IPS-18c (cell line): Measurements from ENCODE around the gene SLC43A3.

ENCODE experiments used
- H3K4me3 ChIP-seq: 2 replicates; pipeline ENCODE4 v1.7.0; 2013; ENCODE audit warnings: low read depth, mild to moderate bottlenecking, low read length, moderate library complexity; ENCODE audit not compliant: insufficient read depth
- H3K9me3 ChIP-seq: one replicate; pipeline ENCODE4 v1.6.1; 2013; ENCODE audit warnings: mild to moderate bottlenecking, low read length, moderate library complexity; ENCODE audit not compliant: control insufficient read depth, insufficient read depth

SLC43A3 gene

DNA sequence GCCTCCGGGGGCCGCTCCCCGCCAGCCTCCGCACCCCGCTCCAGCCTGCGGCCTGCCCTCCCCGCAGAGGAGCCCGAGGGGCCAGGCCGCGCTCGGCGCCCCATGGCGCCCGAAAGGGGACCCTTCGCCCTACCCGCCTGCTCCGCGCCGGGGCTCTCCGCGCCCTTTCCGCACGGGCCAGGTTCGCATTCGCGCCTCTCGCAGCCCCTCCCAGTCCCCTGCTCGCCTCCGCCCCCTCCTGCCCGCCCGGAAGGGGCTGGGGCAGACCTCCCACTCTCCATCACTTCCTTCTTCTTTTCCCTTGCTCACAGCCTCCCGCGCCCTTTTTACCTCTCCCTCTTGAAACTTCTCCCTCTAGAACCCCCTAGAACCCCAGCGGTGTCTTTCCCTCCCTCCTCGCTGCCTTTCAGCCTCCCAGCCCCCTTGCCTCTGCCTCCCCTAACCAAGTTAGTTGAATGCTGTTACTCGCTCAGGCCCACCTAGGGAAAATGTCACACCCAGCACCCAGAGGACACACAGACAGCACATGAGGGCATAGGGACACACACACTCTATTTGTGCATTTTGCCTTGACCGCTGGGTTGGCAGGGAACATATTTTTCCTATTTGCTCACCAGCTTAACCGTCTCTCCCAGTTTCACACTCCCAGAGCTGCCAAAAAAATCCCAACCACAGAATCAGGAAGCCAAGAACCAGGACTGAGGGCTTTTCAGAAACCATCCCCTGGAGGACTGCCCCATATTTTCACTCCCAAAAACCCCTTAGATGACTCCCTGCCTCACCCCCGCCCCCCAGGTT, at the start of gene SLC43A3:
TSS of gene SLC43A3 (minus strand) at position 193 of the 798 bp plus-strand sequence. CDS start 949 bp downstream, outside the sequence.
- H3K9me3 ChIP-seq, result peaks cover 2% of the 10 kb centered on the region
- peak within 1 kb of the TSS; percentile 68 for H3K4me3 ChIP-seq

DNA sequence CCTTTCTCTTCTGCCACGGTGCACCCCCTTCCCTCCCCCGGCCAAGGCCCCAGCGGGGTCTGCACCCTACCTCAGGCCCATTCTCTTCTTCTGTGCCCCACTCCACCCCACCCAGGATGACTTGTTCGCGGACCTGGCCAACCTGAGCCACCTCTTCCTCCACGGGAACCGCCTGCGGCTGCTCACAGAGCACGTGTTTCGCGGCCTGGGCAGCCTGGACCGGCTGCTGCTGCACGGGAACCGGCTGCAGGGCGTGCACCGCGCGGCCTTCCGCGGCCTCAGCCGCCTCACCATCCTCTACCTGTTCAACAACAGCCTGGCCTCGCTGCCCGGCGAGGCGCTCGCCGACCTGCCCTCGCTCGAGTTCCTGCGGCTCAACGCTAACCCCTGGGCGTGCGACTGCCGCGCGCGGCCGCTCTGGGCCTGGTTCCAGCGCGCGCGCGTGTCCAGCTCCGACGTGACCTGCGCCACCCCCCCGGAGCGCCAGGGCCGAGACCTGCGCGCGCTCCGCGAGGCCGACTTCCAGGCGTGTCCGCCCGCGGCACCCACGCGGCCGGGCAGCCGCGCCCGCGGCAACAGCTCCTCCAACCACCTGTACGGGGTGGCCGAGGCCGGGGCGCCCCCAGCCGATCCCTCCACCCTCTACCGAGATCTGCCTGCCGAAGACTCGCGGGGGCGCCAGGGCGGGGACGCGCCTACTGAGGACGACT, 49.3 kb upstream of the SLC43A3 start:
- Histone ChIP-seq H3K4me3 (peak overlapping the region; percentile 53), H3K9me3 (no peaks in the 10 kb centered on the region)

DNA sequence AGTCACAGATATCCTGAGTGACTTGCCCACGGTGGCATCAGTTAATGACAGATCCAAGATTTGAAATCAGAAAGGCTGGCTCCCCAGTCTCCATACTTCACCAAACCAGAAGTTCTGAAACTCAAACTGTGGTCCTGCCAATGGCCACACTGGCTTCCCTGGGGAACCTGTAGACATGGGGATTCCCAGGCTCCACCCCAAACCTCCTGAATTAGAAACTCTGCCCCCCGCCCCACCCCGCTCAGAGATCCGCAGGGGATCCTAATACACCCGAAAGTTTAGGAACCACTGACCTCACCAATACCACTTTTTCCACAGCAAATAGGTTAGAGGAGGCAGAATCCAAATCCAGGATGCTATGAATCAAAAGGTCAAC, 48.7 kb upstream of the SLC43A3 start:
- Histone ChIP-seq H3K4me3 (no peak overlapping the region; the same call in 1 of the 2 replicates), H3K9me3 (no peaks in the 10 kb centered on the region)

DNA sequence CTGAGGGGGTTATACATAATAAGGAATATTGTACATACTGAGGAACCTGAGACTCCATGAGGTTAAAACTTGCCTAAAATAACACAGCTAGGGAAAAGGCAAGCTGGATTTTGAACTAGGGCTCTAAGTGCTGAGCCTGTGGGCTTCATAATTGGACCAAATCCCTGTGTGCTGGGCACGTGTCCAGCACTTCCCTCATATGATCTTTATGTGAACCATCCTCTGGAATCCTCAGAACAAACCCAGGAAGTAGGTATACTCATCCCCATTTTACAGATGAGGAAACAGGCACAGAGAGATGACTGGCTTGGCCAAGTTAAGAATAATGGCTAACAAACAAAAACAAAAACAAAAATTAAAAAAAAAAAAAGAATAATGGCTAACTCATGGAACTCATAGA, 48.3 kb upstream of the SLC43A3 start:
- Histone ChIP-seq H3K9me3 (no peaks in the 10 kb centered on the region), H3K4me3 (no peak overlapping the region)

DNA sequence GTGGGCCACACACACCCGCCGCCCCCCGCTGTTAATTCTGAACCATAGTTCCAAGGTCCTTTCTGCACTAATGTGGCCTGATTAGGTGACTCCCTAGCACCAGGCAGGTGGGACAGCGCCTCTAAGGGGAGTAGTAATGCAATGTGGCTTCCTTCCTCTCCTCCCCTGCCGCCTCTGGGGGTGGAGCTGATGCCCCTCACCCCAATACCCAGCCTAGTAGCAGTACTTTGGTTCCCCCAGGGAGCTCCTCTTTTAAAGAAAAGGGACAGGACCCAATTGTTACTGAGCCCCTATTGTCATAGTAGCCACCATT, 47.8 kb upstream of the SLC43A3 start:
- no peak overlapping the region for H3K4me3 ChIP-seq
- no peaks in the 10 kb centered on the region for H3K9me3 ChIP-seq

DNA sequence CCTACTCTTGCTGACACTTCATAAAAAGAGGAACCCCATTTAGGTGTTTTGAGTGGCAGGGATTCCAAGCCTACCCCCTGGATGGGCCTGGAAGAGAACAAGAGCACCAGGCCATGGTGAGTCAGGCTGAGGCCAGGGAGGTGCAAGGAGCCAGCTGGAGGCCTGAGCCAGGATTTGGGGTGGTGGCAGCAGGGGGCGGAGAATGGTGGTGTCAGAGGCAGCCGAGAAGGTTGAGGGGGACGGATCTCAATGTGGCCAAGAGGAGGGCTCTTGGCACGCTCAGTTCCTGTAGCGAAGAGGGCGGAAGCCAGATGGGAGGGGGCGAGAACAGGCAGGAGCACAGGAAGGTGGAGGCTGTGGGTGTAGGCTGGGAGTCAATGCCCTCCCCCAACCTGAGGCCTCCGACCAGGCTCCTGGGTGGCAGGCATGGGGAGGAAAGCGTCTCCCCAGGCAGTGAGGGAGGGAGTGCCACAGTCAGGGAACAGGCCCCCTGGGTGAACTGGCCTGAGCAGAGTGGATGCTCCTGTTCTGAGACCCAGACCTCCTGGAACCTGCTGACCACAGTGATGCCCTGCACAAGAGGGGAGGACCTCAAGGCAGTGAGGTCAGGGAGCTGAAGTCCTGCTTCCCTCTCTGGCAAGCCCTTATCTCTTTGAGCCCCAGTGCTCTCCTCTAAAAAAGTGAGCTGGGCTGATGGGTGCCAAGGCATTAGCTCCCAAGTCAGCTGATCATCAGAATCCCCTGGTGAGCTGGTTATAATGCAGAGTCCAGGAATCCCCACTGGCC, 47.3 kb upstream of the SLC43A3 start:
- Histone ChIP-seq H3K4me3 (no peak overlapping the region), H3K9me3 (no peaks in the 10 kb centered on the region)

DNA sequence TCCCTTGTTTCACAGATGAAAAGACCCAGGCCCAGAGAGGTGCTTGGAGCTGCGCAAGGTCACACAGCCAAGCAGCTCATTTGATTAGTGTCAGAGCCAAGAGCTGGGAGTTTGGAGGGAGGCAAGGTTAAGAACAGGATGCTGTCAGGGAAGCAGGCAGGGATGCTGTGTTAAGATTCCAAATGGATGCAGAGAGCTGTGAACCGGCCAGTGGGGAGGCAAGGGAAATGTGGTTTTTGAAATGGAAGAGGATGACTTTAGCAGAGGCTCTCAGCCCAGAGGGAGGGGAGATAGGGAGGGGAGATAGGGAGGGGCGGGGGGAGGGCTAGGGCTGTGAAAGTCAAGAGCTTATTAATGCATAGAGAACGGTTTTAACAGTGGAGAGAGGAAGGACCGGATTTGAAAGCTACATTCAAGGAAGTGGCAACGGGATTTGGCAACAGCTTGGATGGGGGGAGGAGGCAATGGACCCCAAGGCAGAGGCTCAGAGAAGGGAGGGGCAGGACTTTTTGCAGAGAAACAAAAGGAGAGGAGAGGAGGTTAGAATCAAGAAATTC, 46.4 kb upstream of the SLC43A3 start:
- Histone ChIP-seq H3K9me3 (no peaks in the 10 kb centered on the region), H3K4me3 (no peak overlapping the region)

DNA sequence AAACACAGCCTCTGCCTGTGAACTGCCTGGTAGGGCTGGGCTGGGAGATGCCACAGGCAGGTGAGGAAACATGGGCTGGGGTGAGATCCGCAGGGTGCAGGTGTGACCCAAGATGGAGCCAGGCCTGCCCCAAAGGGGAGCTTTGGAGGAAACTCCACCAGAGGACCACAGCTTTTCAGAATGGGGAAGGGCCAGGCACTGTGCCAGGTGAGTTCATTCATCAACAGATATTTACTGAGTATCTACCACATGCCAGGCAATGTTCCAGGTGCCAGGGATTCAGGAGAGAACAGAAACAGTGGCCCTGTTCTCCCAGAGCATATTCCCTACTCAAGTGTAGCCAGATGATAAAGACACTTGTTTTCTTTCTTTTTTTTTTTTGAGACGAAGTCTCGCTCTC, 44.6 kb upstream of the SLC43A3 start:
- Histone ChIP-seq H3K4me3 (no peak overlapping the region), H3K9me3 (no peaks in the 10 kb centered on the region)

DNA sequence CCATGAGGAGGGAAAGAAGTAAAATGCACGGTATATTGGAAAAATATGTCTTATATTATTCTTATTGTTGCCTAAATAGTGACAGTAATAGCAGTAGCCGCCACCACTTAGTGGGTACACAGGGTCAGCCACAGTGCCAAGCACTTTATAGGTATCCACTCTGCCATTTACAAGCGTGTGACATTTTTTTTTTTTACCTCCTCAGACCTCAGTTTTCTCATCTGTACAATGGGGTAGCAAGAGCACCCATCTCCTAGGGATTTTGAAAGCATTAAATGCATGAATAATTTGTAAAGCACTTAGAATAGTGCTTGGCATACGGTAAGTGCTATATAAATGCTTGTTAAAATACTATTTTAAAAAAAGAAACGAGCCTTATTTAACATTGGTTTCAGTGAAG, 42.3 kb upstream of the SLC43A3 start:
- no peak overlapping the region for H3K4me3 ChIP-seq
- H3K9me3 ChIP-seq, result no peaks in the 10 kb centered on the region

DNA sequence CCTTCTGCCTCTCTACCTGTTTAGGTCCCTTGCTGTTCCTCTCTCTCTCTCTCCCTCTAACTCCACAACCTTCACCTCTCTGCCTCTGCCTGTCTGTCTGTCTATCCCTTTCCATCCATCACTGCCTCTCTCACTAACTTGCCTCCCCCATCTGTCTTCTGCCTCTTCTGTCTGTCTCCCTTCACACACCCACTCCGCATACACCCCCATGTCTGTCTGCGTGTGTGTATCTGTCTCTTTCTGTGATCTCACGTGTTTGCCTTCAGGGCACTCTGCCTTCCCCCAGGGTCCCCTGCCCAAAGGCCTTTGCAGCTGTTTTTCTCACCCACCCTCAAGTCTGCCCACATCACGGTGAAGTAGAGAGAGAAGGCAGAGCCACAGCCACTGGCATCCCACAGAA, 41.4 kb upstream of the SLC43A3 start:
- H3K4me3 ChIP-seq, result no peak overlapping the region
- H3K9me3 ChIP-seq, result no peaks in the 10 kb centered on the region

DNA sequence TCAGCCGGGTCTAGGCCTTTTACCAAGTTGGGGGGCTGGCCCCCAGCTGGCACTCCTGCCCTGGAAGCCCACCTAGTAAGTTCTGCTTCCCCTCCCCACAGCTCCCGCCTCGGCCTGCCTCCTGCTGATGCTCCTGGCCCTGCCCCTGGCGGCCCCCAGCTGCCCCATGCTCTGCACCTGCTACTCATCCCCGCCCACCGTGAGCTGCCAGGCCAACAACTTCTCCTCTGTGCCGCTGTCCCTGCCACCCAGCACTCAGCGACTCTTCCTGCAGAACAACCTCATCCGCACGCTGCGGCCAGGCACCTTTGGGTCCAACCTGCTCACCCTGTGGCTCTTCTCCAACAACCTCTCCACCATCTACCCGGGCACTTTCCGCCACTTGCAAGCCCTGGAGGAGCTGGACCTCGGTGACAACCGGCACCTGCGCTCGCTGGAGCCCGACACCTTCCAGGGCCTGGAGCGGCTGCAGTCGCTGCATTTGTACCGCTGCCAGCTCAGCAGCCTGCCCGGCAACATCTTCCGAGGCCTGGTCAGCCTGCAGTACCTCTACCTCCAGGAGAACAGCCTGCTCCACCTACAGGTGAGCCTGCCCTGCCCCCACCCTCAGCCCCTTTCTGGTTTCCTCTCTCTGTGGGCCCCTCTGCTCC, 40.7 kb upstream of the SLC43A3 start:
- H3K4me3 ChIP-seq, result no peak overlapping the region
- no peaks in the 10 kb centered on the region for H3K9me3 ChIP-seq

DNA sequence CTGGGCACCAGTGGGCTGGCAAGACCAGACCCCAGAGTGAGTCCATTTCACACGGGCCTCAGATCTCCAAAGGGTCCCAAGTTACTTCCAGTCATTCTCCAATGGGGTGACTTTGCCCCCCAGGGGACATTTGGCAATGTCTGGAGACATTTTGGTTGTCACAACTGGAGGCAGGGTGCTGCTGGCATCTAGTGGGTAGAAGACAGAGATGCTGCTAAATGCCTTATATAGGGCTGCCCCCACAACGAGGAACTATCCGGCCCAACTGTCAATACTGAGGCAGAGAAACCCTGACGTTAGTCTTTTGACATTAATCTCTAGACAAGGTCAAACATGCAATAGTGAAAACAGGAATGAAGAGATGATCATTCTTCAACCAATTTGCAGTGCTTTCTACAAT, 39.8 kb upstream of the SLC43A3 start:
- H3K9me3 ChIP-seq, result no peaks in the 10 kb centered on the region
- H3K4me3 ChIP-seq, result no peak overlapping the region

DNA sequence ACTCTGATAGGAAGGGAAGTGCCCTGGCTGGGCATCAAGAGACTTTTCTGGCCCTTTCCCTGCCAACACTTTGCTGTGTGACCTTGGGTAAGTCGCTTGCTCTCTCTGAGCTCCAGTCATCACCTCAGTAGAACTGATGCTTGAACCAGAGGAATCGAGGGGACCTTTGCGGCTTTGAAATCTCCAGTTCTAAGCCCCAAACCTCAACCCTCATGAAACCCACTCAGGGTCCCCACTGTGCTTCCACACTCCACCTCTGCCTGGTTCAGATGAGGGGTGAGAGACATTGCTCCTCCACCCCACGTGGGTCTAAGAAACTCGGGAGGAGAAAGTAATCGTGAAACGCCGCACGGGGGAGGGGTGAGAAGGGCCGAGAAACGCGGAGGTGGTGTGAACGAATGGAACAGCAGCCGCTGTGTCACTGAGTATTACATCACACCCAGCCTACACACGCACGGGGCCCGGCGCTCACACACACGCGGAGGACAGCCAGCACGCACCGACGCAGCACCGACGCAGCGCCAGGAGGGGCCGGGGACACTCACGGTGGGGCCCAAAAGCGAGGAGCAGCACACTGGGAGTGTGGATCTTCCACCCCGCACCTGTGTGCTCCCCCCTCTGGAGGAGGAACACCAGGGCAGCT, 37.7 kb upstream of the SLC43A3 start:
- Histone ChIP-seq H3K9me3 (no peaks in the 10 kb centered on the region), H3K4me3 (no peak overlapping the region)

DNA sequence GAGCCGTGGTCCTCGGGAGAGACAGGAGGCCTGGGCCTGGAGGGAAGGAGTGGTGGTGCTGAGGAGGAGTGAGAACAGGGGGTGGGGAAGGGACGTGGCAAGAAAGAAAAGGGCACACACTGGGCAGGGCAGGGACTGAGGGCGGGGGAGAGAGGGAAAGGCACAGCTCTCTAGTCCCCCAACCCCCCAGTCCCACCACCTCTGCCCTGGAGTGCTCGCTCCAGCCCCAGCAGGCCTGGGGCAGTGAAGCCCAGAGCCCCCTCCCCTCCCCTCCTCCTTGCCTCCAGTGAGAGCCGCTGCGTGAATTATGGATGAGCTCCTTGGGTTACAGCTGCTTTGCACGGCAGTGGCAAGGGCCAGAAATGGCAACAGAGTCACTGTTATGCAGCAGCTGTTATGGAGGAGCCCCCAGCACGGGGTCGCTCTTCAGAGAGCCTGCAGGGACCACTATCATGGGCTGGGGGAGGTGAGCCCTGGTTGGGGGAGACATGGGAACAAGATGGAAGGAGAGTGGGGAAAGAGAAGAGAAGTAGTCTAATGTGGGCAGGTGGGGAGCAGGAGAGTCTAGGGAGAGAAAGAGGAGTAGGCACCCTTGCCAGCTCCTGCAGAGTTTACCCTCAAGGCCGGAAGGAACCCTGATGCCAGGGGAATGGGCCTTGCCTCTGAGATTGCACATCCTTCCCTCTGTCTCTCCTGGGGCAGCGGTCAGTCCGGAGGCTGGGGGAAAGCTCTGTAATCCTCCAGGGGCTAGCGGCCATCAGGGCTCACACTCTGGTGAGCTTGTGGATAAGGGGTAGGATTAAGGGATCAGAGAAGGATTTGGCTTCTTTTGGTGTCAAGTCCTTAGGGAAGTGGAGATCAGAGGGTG, 37.0 kb upstream of the SLC43A3 start:
- Histone ChIP-seq H3K9me3 (no peaks in the 10 kb centered on the region), H3K4me3 (0 out of 2 replicates have a peak overlapping the region, but pooled peaks have one; percentile 25)

DNA sequence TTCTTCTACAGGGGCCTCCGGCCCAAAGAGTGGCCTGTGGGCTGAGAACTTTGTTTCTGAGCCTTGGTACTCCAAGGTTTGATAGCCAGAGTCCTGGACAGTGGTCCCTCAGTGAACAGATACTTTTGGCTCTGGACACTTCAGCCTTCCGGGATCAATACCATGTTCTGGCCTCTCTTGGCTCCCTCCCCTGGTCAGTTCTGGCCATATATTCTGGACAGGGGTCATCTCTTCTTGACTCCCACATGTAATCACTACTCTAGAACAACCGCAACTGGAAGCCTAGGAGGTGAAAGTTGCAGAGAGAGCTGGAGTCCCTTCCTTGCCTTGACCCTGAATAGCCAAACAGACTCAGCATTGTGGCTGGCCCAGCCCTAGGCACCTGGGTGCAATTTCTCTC, 35.7 kb upstream of the SLC43A3 start:
- no peaks in the 10 kb centered on the region for H3K9me3 ChIP-seq
- H3K4me3 ChIP-seq, result no peak overlapping the region
